ENCODE data around the gene SH3RF3.

SH3RF3 gene

GRCh38 chr2:109365131-109365530 lies 236.1 kb downstream of the SH3RF3 start:
- in situ Hi-C loops (cut with MboI; ENCODE audit: low sequenced_read_pairs): no loop called here
- no peak for DNase-seq (ENCODE audit: low spot score in 2 of 2)

GRCh38 chr2:109367683-109368082 lies 238.7 kb downstream of the SH3RF3 start:
- no peaks in the 10 kb centered on the region for H3K4me1 ChIP-seq
- no peaks in the 10 kb centered on the region for H3K9me3 ChIP-seq
- no peak for DNase-seq (ENCODE audit: low spot score in 2 of 2)
- in situ Hi-C loops (cut with MboI; ENCODE audit: low sequenced_read_pairs): no loop called here
- no peaks in the 10 kb centered on the region for H3K36me3 ChIP-seq (replicated peaks)
- no peak overlapping the region for H3K4me3 ChIP-seq
- no peaks in the 10 kb centered on the region for H3K27me3 ChIP-seq (ENCODE audit: low read depth)

More at GRCh38 chr2:109365131-109365530, 236.1 kb downstream of the SH3RF3 start:
- Histone ChIP-seq H3K36me3 (replicated peaks) (no peaks in the 10 kb centered on the region), H3K27me3 (ENCODE audit: low read depth) (no peaks in the 10 kb centered on the region), H3K4me3 (no peak overlapping the region), H3K4me1 (no peaks in the 10 kb centered on the region), H3K9me3 (no peaks in the 10 kb centered on the region)

GRCh38 chr2:109368798-109369197 lies 239.8 kb downstream of the SH3RF3 start:
- Histone ChIP-seq H3K27me3 (ENCODE audit: low read depth) (no peaks in the 10 kb centered on the region), H3K4me3 (no peak overlapping the region), H3K36me3 (replicated peaks) (no peaks in the 10 kb centered on the region), H3K4me1 (no peaks in the 10 kb centered on the region), H3K9me3 (no peaks in the 10 kb centered on the region)
- peak in 1 of 2 experiments; percentile 1 for DNase-seq (ENCODE audit: low spot score in 2 of 2)
- in situ Hi-C loops (cut with MboI; ENCODE audit: low sequenced_read_pairs): no loop called here

GRCh38 chr2:109369671-109370191 lies 240.7 kb downstream of the SH3RF3 start:
- Histone ChIP-seq H3K27me3 (ENCODE audit: low read depth) (no peaks in the 10 kb centered on the region), H3K36me3 (replicated peaks) (no peaks in the 10 kb centered on the region), H3K9me3 (no peaks in the 10 kb centered on the region), H3K4me3 (no peak overlapping the region), H3K4me1 (no peaks in the 10 kb centered on the region)
- in situ Hi-C loops (cut with MboI; ENCODE audit: low sequenced_read_pairs): no loop called here
- DNase-seq (ENCODE audit: low spot score in 2 of 2): peak in 1 of 2 experiments; percentile 3

GRCh38 chr2:109370399-109371035 lies 241.5 kb downstream of the SH3RF3 start:
- no peaks in the 10 kb centered on the region for H3K27me3 ChIP-seq (ENCODE audit: low read depth)
- in situ Hi-C loops (cut with MboI; ENCODE audit: low sequenced_read_pairs): no loop called here
- peak in 1 of 2 experiments; percentile 0 for DNase-seq (ENCODE audit: low spot score in 2 of 2)
- H3K9me3 ChIP-seq: no peaks in the 10 kb centered on the region
- H3K36me3 ChIP-seq (replicated peaks): no peaks in the 10 kb centered on the region
- H3K4me3 ChIP-seq: no peak overlapping the region
- no peaks in the 10 kb centered on the region for H3K4me1 ChIP-seq

- no peaks in the 10 kb centered on the region for H3K36me3 ChIP-seq (replicated peaks)
- H3K9me3 ChIP-seq: no peaks in the 10 kb centered on the region
- no peaks in the 10 kb centered on the region for H3K27me3 ChIP-seq (ENCODE audit: low read depth)
- peak in 1 of 2 experiments; percentile 0 for DNase-seq (ENCODE audit: low spot score in 2 of 2)
- no peak overlapping the region for H3K4me3 ChIP-seq
- H3K4me1 ChIP-seq: no peaks in the 10 kb centered on the region
- in situ Hi-C loops (cut with MboI; ENCODE audit: low sequenced_read_pairs): no loop called here
These were observed 242.6 kb downstream of the SH3RF3 start for GRCh38 chr2:109371481-109372170.

GRCh38 chr2:109372171-109372568 lies 243.2 kb downstream of the SH3RF3 start:
- H3K27me3 ChIP-seq (ENCODE audit: low read depth): no peaks in the 10 kb centered on the region
- no peak overlapping the region for H3K4me3 ChIP-seq
- DNase-seq (ENCODE audit: low spot score in 2 of 2): peak in 1 of 2 experiments; percentile 1
- no peaks in the 10 kb centered on the region for H3K4me1 ChIP-seq
- H3K36me3 ChIP-seq (replicated peaks): no peaks in the 10 kb centered on the region
- in situ Hi-C loops (cut with MboI; ENCODE audit: low sequenced_read_pairs): no loop called here
- no peaks in the 10 kb centered on the region for H3K9me3 ChIP-seq

- no peak overlapping the region for H3K4me3 ChIP-seq
- no peaks in the 10 kb centered on the region for H3K36me3 ChIP-seq (replicated peaks)
- no peaks in the 10 kb centered on the region for H3K4me1 ChIP-seq
- H3K9me3 ChIP-seq: no peaks in the 10 kb centered on the region
- peak in 1 of 2 experiments; percentile 1 for DNase-seq (ENCODE audit: low spot score in 2 of 2)
- H3K27me3 ChIP-seq (ENCODE audit: low read depth): no peaks in the 10 kb centered on the region
- in situ Hi-C loops (cut with MboI; ENCODE audit: low sequenced_read_pairs): no loop called here
These were observed 243.6 kb downstream of the SH3RF3 start for GRCh38 chr2:109372614-109373013.

GRCh38 chr2:109373791-109374547 lies 245.0 kb downstream of the SH3RF3 start:
- in situ Hi-C loops (cut with MboI; ENCODE audit: low sequenced_read_pairs): no loop called here
- H3K27me3 ChIP-seq (ENCODE audit: low read depth): no peaks in the 10 kb centered on the region
- no peak overlapping the region for H3K4me3 ChIP-seq
- H3K36me3 ChIP-seq (replicated peaks): no peaks in the 10 kb centered on the region
- H3K9me3 ChIP-seq: no peaks in the 10 kb centered on the region
- no peaks in the 10 kb centered on the region for H3K4me1 ChIP-seq
- peak in 1 of 2 experiments; percentile 5 for DNase-seq (ENCODE audit: low spot score in 2 of 2)

- DNase-seq (ENCODE audit: low spot score in 2 of 2): peak in 1 of 2 experiments; percentile 1
- no peaks in the 10 kb centered on the region for H3K4me1 ChIP-seq
- no peaks in the 10 kb centered on the region for H3K9me3 ChIP-seq
- in situ Hi-C loops (cut with MboI; ENCODE audit: low sequenced_read_pairs): no loop called here
- no peak overlapping the region for H3K4me3 ChIP-seq
- H3K27me3 ChIP-seq (ENCODE audit: low read depth): no peaks in the 10 kb centered on the region
- H3K36me3 ChIP-seq (replicated peaks): no peaks in the 10 kb centered on the region
These were observed 245.6 kb downstream of the SH3RF3 start for GRCh38 chr2:109374548-109375130.

GRCh38 chr2:109375131-109375561 lies 246.1 kb downstream of the SH3RF3 start:
- Histone ChIP-seq H3K4me1 (no peaks in the 10 kb centered on the region), H3K4me3 (no peak overlapping the region), H3K27me3 (ENCODE audit: low read depth) (no peaks in the 10 kb centered on the region), H3K9me3 (no peaks in the 10 kb centered on the region), H3K36me3 (replicated peaks) (no peaks in the 10 kb centered on the region)
- in situ Hi-C loops (cut with MboI; ENCODE audit: low sequenced_read_pairs): no loop called here
- DNase-seq (ENCODE audit: low spot score in 2 of 2): peak in 1 of 2 experiments; percentile 5

GRCh38 chr2:109375656-109376055 lies 246.7 kb downstream of the SH3RF3 start:
- in situ Hi-C loops (cut with MboI; ENCODE audit: low sequenced_read_pairs): no loop called here
- H3K9me3 ChIP-seq: no peaks in the 10 kb centered on the region
- H3K27me3 ChIP-seq (ENCODE audit: low read depth): no peaks in the 10 kb centered on the region
- H3K4me1 ChIP-seq: no peaks in the 10 kb centered on the region
- peak in 1 of 2 experiments; percentile 0 for DNase-seq (ENCODE audit: low spot score in 2 of 2)
- no peaks in the 10 kb centered on the region for H3K36me3 ChIP-seq (replicated peaks)
- no peak overlapping the region for H3K4me3 ChIP-seq

GRCh38 chr2:109376115-109376514 lies 247.1 kb downstream of the SH3RF3 start:
- no peaks in the 10 kb centered on the region for H3K36me3 ChIP-seq (replicated peaks)

More at GRCh38 chr2:109376115-109376514, 247.1 kb downstream of the SH3RF3 start:
- DNase-seq (ENCODE audit: low spot score in 2 of 2): peak in 1 of 2 experiments; percentile 0
- Histone ChIP-seq H3K27me3 (ENCODE audit: low read depth) (no peaks in the 10 kb centered on the region), H3K4me1 (no peaks in the 10 kb centered on the region), H3K4me3 (no peak overlapping the region), H3K9me3 (no peaks in the 10 kb centered on the region)
- in situ Hi-C loops (cut with MboI; ENCODE audit: low sequenced_read_pairs): no loop called here

All from HAP-1 (cell line).